Trophoblast cell (in vitro differentiated cells and primary cell): ENCODE data around the gene CELF4.

Experiments used
- DNase-seq, 2 donors: peaks; one replicate each; pipeline ENCODE4 v3.0.0-alpha.2; 2016
- H2AFZ ChIP-seq: 2 replicates; pipeline ENCODE4 v1.6.1; 2013; ENCODE audit warnings: low read length, moderate library complexity, mild to moderate bottlenecking; ENCODE audit not compliant: insufficient read depth, poor library complexity
- H2AK5ac ChIP-seq: 2 replicates; pipeline ENCODE4 v1.6.1; 2013; ENCODE audit warnings: mild to moderate bottlenecking, low read length
- H2BK120ac ChIP-seq: 2 replicates; pipeline ENCODE4 v1.6.1; 2013; ENCODE audit warnings: low read length, mild to moderate bottlenecking, moderate library complexity; ENCODE audit not compliant: insufficient read depth, poor library complexity
- H2BK12ac ChIP-seq: 2 replicates; pipeline ENCODE4 v1.6.1; 2013; ENCODE audit warnings: mild to moderate bottlenecking, low read length, moderate library complexity
- H2BK5ac ChIP-seq: 2 replicates; pipeline ENCODE4 v1.6.1; 2013; ENCODE audit warnings: low read length, low read depth, moderate library complexity, mild to moderate bottlenecking; ENCODE audit not compliant: poor library complexity
- H3K14ac ChIP-seq: 2 replicates; pipeline ENCODE4 v1.6.1; 2013; ENCODE audit warnings: mild to moderate bottlenecking, low read length
- H3K18ac ChIP-seq: 2 replicates; pipeline ENCODE4 v1.6.1; 2013; ENCODE audit warnings: mild to moderate bottlenecking, low read length
- H3K23ac ChIP-seq: 2 replicates; pipeline ENCODE4 v1.6.1; 2013; ENCODE audit warnings: low read length
- H3K27ac ChIP-seq: 2 replicates; pipeline ENCODE4 v1.5.1; 2013; ENCODE audit warnings: low read depth, mild to moderate bottlenecking, inconsistent platforms, low read length, moderate library complexity
- H3K27me3 ChIP-seq: 2 replicates; pipeline ENCODE4 v1.6.1; 2013; ENCODE audit warnings: inconsistent platforms, mild to moderate bottlenecking, low read length, moderate library complexity; ENCODE audit not compliant: insufficient read depth
- H3K36me3 ChIP-seq, 2 experiments: 1 replicate in 1 of 2; 2 replicates in 1 of 2; pipeline ENCODE4 v1.6.1; 2013; ENCODE audit warnings: low read length in 2 of 2, mild to moderate bottlenecking in 2 of 2, moderate library complexity in 1 of 2; ENCODE audit not compliant: insufficient read depth in 2 of 2, control insufficient read depth in 1 of 2
- H3K4ac ChIP-seq: 2 replicates; pipeline ENCODE4 v1.6.1; 2013; ENCODE audit warnings: low read depth, mild to moderate bottlenecking, low read length, moderate library complexity
- H3K4me1 ChIP-seq, 2 experiments: 1 replicate in 1 of 2; 2 replicates in 1 of 2; pipeline ENCODE4 v1.6.1; 2013; ENCODE audit warnings: low read length in 2 of 2, mild to moderate bottlenecking in 2 of 2, moderate library complexity in 1 of 2; ENCODE audit not compliant: insufficient read depth in 2 of 2, control insufficient read depth in 1 of 2
- H3K4me2 ChIP-seq: 2 replicates; pipeline ENCODE4 v1.6.1; 2013; ENCODE audit warnings: inconsistent platforms, mild to moderate bottlenecking, low read length, moderate library complexity
- H3K4me3 ChIP-seq: 2 replicates; pipeline ENCODE4 v1.5.1; 2013; ENCODE audit warnings: mild to moderate bottlenecking, low read depth, low read length, inconsistent platforms
- H3K79me1 ChIP-seq: one replicate; pipeline ENCODE4 v1.6.1; 2013; ENCODE audit warnings: low read length
- H3K79me2 ChIP-seq: 2 replicates; pipeline ENCODE4 v1.6.1; 2013; ENCODE audit warnings: low read length, mild to moderate bottlenecking; ENCODE audit not compliant: control insufficient read depth, insufficient read depth, poor library complexity
- H3K9ac ChIP-seq: 2 replicates; pipeline ENCODE4 v1.6.1; 2013; ENCODE audit warnings: mild to moderate bottlenecking, low read length
- H3K9me3 ChIP-seq: 2 replicates; pipeline ENCODE4 v1.6.1; 2013; ENCODE audit warnings: low read depth, mild to moderate bottlenecking, control low read depth, inconsistent platforms, low read length; ENCODE audit not compliant: insufficient read depth
- H4K12ac ChIP-seq: 2 replicates; pipeline ENCODE4 v1.6.1; 2013; ENCODE audit warnings: low read depth, mild to moderate bottlenecking, low read length, moderate library complexity
- H4K8ac ChIP-seq: 2 replicates; pipeline ENCODE4 v1.6.1; 2013; ENCODE audit warnings: low read depth, mild to moderate bottlenecking, low read length, moderate library complexity
- H4K91ac ChIP-seq: one replicate; pipeline ENCODE4 v1.6.1; 2013; ENCODE audit warnings: low read depth, mild to moderate bottlenecking, low read length, moderate library complexity
- WGBS: extraction: QIAGEN DNeasy Blood & Tissue Kit; methylation state at CpG from one replicate; pipeline ENCODE4 v1.1.7; 2013; ENCODE audit warnings: missing lambda C conversion rate; ENCODE audit not compliant: insufficient read length, insufficient coverage; ENCODE audit errors: extremely low coverage; 5-methylcytosine and 5-hydroxymethylcytosine counted together

Gene CELF4

GRCh38 chr18:37442477-37442876 is 123.1 kb downstream of the CELF4 start:
- no peak overlapping the region for H4K91ac ChIP-seq
- no peak for DNase-seq
- H3K4me1 ChIP-seq: peaks cover 3 to 9% of the 10 kb centered on the region in 2 experiments
- no peaks in the 10 kb centered on the region for H3K27me3 ChIP-seq
- H2AK5ac ChIP-seq: no peak overlapping the region
- no peak overlapping the region for H3K27ac ChIP-seq
- WGBS: no CpG with 5 or more reads among the region's 11 CpGs
- H4K12ac ChIP-seq: no peak overlapping the region
- no peak overlapping the region for H3K4me3 ChIP-seq
- H3K23ac ChIP-seq: no peak overlapping the region
- no peak overlapping the region for H2BK12ac ChIP-seq
- no peak overlapping the region for H3K9ac ChIP-seq
- no peaks in the 10 kb centered on the region for H3K36me3 ChIP-seq
- H3K4me2 ChIP-seq: no peak overlapping the region
- no peak overlapping the region for H2AFZ ChIP-seq
- no peak overlapping the region for H2BK120ac ChIP-seq
- no peaks in the 10 kb centered on the region for H3K79me2 ChIP-seq
- no peak overlapping the region for H3K18ac ChIP-seq
- no peak overlapping the region for H3K4ac ChIP-seq
- H3K9me3 ChIP-seq: peaks cover 2% of the 10 kb centered on the region
- H4K8ac ChIP-seq: no peak overlapping the region
- no peak overlapping the region for H2BK5ac ChIP-seq
- H3K79me1 ChIP-seq: no peaks in the 10 kb centered on the region
- no peak overlapping the region for H3K14ac ChIP-seq

DNA sequence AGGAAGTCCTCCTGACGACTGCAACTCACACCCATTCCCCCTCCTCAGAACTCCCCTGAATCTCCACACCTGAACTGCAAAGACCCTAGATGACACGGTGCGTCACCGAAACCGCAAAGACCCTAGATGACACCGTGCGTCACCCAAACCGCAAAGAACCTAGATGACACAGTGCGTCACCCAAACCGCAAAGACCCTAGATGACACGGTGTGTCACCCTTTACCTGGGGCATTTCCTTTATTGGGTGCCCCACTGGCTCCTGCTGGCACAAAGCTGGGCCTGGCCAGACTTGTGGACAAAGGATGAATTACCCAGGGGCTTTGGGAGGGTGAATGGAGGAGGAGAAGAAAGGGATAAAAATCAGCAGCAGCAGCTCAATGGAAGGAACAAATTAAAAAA is 123.8 kb downstream of the CELF4 start:
- Histone ChIP-seq H3K18ac (no peak overlapping the region), H2BK120ac (no peak overlapping the region), H3K14ac (no peak overlapping the region), H2AFZ (no peak overlapping the region), H2BK5ac (no peak overlapping the region), H3K4me3 (no peak overlapping the region), H3K23ac (no peak overlapping the region), H3K4me2 (no peak overlapping the region), H2BK12ac (no peak overlapping the region), H3K9me3 (peaks cover 3% of the 10 kb centered on the region), H3K79me1 (no peaks in the 10 kb centered on the region), H3K4ac (no peak overlapping the region), H3K36me3 (no peaks in the 10 kb centered on the region), H3K4me1 (peaks cover 3 to 9% of the 10 kb centered on the region in 2 experiments), H3K79me2 (no peaks in the 10 kb centered on the region), H3K27ac (no peak overlapping the region), H4K91ac (no peak overlapping the region), H3K27me3 (no peaks in the 10 kb centered on the region), H4K12ac (no peak overlapping the region), H4K8ac (no peak overlapping the region), H3K9ac (no peak overlapping the region), H2AK5ac (no peak overlapping the region)
- no peak for DNase-seq
- no CpG with 5 or more reads among the region's 11 CpGs for WGBS

DNA sequence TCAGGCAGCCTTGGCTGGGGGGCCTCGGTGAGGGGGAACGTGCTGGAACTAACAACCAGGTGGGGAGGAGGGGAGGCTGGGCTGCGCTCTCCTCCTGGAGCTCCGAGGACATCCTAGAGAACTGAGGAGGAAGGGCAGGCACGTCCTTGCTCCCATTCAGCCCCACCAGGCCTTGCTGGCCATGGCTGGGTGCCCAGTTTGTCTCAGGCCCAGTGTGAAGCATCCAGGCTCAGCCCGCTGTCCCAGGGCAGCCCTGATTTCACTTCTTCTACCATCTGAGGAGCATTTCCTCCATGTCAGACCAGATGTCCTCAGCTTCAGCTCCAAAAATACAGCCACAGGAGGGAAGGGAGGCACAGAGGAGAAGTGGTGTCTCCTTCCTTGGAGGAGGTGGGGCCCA is 125.4 kb downstream of the CELF4 start:
- no peak overlapping the region for H2BK120ac ChIP-seq
- H3K27ac ChIP-seq: no peak overlapping the region
- H3K4me3 ChIP-seq: no peak overlapping the region
- H2AK5ac ChIP-seq: no peak overlapping the region
- no peak overlapping the region for H2BK12ac ChIP-seq
- H3K27me3 ChIP-seq: no peaks in the 10 kb centered on the region
- no peak overlapping the region for H3K23ac ChIP-seq
- no peak overlapping the region for H2AFZ ChIP-seq
- no peak overlapping the region for H3K4me2 ChIP-seq
- H3K4me1 ChIP-seq: peaks cover 3 to 4% of the 10 kb centered on the region in 2 experiments
- no peak overlapping the region for H4K12ac ChIP-seq
- H4K8ac ChIP-seq: no peak overlapping the region
- no peak overlapping the region for H3K9ac ChIP-seq
- no peak overlapping the region for H3K18ac ChIP-seq
- DNase-seq: no peak
- no peak overlapping the region for H3K14ac ChIP-seq
- no peak overlapping the region for H2BK5ac ChIP-seq
- no peaks in the 10 kb centered on the region for H3K79me1 ChIP-seq
- H4K91ac ChIP-seq: no peak overlapping the region
- WGBS: no CpG with 5 or more reads among the region's 6 CpGs
- no peaks in the 10 kb centered on the region for H3K79me2 ChIP-seq
- no peaks in the 10 kb centered on the region for H3K36me3 ChIP-seq
- H3K9me3 ChIP-seq: peaks cover 4% of the 10 kb centered on the region
- H3K4ac ChIP-seq: no peak overlapping the region

GRCh38 chr18:37438417-37439180 is 127.0 kb downstream of the CELF4 start:
- Histone ChIP-seq H2BK120ac (no peak overlapping the region), H3K4ac (no peak overlapping the region), H3K36me3 (no peaks in the 10 kb centered on the region), H3K79me2 (no peaks in the 10 kb centered on the region), H3K4me2 (no peak overlapping the region), H3K23ac (no peak overlapping the region), H4K8ac (no peak overlapping the region), H4K91ac (no peak overlapping the region), H2AK5ac (no peak overlapping the region), H2BK5ac (no peak overlapping the region), H2BK12ac (no peak overlapping the region), H3K27ac (no peak overlapping the region), H3K9ac (no peak overlapping the region), H3K4me1 (no peaks in the 10 kb centered on the region), H3K79me1 (no peaks in the 10 kb centered on the region), H3K9me3 (peaks cover 5% of the 10 kb centered on the region), H3K18ac (no peak overlapping the region), H3K14ac (no peak overlapping the region), H2AFZ (no peak overlapping the region), H4K12ac (no peak overlapping the region), H3K27me3 (no peaks in the 10 kb centered on the region), H3K4me3 (no peak overlapping the region)
- no CpG with 5 or more reads among the region's 7 CpGs for WGBS
- no peak for DNase-seq
